ENCODE results near the gene FNBP1. TPM values are rescaled to one million over a fixed set of nuclear protein-coding genes. Genes with fewer than 3 reads are reported as not detected.

Gene FNBP1
- total RNA-seq, 1 experiment from 2014 or later = 30.8 TPM

- peaks cover 7% of the 10 kb centered on the region for H3K36me3 ChIP-seq (ENCODE audit: low read depth, low read length)
- TF ChIP-seq CTCF (conservative IDR thresholded peaks at IDR 0.05; ENCODE audit: low read depth, low read length) (no peak), EZH2 (IDR thresholded peaks at IDR 0.05; ENCODE audit: low read length, unreplicated experiment) (no peak), EZH2phosphoT487 (IDR thresholded peaks at IDR 0.05; ENCODE audit: borderline replicate concordance, low read length) (no peak)
These were observed 45.1 kb upstream of the FNBP1 start for GRCh38 chr9:130088051-130088450.

GRCh38 chr9:130084337-130084736, 41.3 kb upstream of the FNBP1 start:
- H3K36me3 ChIP-seq (ENCODE audit: low read depth, low read length) = peaks cover 7% of the 10 kb centered on the region; the same call in 1 of the 2 replicates
- no peaks in the 10 kb centered on the region for H4K20me1 ChIP-seq (ENCODE audit: low read length)
- H3K4me2 ChIP-seq (ENCODE audit: low read length) = no peak overlapping the region
- POLR2A ChIA-PET (ENCODE audit: unreplicated experiment) = no interaction called here
- BruUV-seq (replicated peaks) = no TSS peak
- H3K9ac ChIP-seq (ENCODE audit: low read length) = no peak overlapping the region
- no peaks in the 10 kb centered on the region for H3K4me1 ChIP-seq (ENCODE audit: insufficient read depth, low read length)
- H3K27ac ChIP-seq (ENCODE audit: low read length) = no peak overlapping the region
- no peak overlapping the region for H2AFZ ChIP-seq (ENCODE audit: low read length)
- TF ChIP-seq EZH2 (IDR thresholded peaks at IDR 0.05; ENCODE audit: low read length, unreplicated experiment) (no peak), EZH2phosphoT487 (IDR thresholded peaks at IDR 0.05; ENCODE audit: borderline replicate concordance, low read length) (no peak), CTCF (conservative IDR thresholded peaks at IDR 0.05; ENCODE audit: low read depth, low read length) (no peak)
- ATAC-seq (no peak), DNase-seq (no peak)
- H3K9me2 ChIP-seq (replicated peaks; ENCODE audit: low read length) = no peaks in the 10 kb centered on the region
- intact Hi-C loops (cut with micrococcal nuclease) = no loop called here
- H3K27me3 ChIP-seq (ENCODE audit: low read length) = no peaks in the 10 kb centered on the region
- H3F3A ChIP-seq (ENCODE audit: low read length, unreplicated experiment) = no peaks in the 10 kb centered on the region
- no peaks in the 10 kb centered on the region for H3K9me3 ChIP-seq (ENCODE audit: low read length)
- CTCF ChIA-PET = no interaction called here
- no peak overlapping the region for H3K4me3 ChIP-seq (ENCODE audit: low read length)
- no peaks in the 10 kb centered on the region for H3K79me2 ChIP-seq (ENCODE audit: low read length)

More at GRCh38 chr9:130088051-130088450, 45.1 kb upstream of the FNBP1 start:
- Histone ChIP-seq H3F3A (ENCODE audit: low read length, unreplicated experiment) (no peaks in the 10 kb centered on the region), H3K9ac (ENCODE audit: low read length) (no peak overlapping the region), H4K20me1 (ENCODE audit: low read length) (no peaks in the 10 kb centered on the region), H3K4me3 (ENCODE audit: low read length) (no peak overlapping the region), H3K9me3 (ENCODE audit: low read length) (no peaks in the 10 kb centered on the region), H3K9me2 (replicated peaks; ENCODE audit: low read length) (no peaks in the 10 kb centered on the region), H3K79me2 (ENCODE audit: low read length) (no peaks in the 10 kb centered on the region), H3K27me3 (ENCODE audit: low read length) (no peaks in the 10 kb centered on the region), H3K4me1 (ENCODE audit: insufficient read depth, low read length) (no peaks in the 10 kb centered on the region), H3K4me2 (ENCODE audit: low read length) (no peak overlapping the region), H3K27ac (ENCODE audit: low read length) (no peak overlapping the region), H2AFZ (ENCODE audit: low read length) (no peak overlapping the region)
- POLR2A ChIA-PET (ENCODE audit: unreplicated experiment) = no interaction called here
- CTCF ChIA-PET = no interaction called here
- intact Hi-C loops (cut with micrococcal nuclease) = no loop called here
- no peak for DNase-seq
- no peak for ATAC-seq
- BruUV-seq (replicated peaks) = no TSS peak

GRCh38 chr9:130078547-130078946, 35.6 kb upstream of the FNBP1 start:
- H3K36me3 ChIP-seq (ENCODE audit: low read depth, low read length) = peaks cover 12% of the 10 kb centered on the region; the same call in 1 of the 2 replicates
- CTCF ChIA-PET = no interaction called here
- H3K4me1 ChIP-seq (ENCODE audit: insufficient read depth, low read length) = no peaks in the 10 kb centered on the region
- H3K27me3 ChIP-seq (ENCODE audit: low read length) = no peaks in the 10 kb centered on the region
- no peak for TF ChIP-seq EZH2phosphoT487 (IDR thresholded peaks at IDR 0.05; ENCODE audit: borderline replicate concordance, low read length)
- TF ChIP-seq CTCF (conservative IDR thresholded peaks at IDR 0.05; ENCODE audit: low read depth, low read length) = no peak
- no peak for TF ChIP-seq EZH2 (IDR thresholded peaks at IDR 0.05; ENCODE audit: low read length, unreplicated experiment)
- ATAC-seq (no peak), DNase-seq (no peak)
- H3K9me2 ChIP-seq (replicated peaks; ENCODE audit: low read length) = no peaks in the 10 kb centered on the region
- no peak overlapping the region for H3K4me3 ChIP-seq (ENCODE audit: low read length)
- no peak overlapping the region for H3K27ac ChIP-seq (ENCODE audit: low read length)
- H3K79me2 ChIP-seq (ENCODE audit: low read length) = peaks cover 10% of the 10 kb centered on the region; the same call in 1 of the 2 replicates
- intact Hi-C loops (cut with micrococcal nuclease) = no loop called here
- H3K4me2 ChIP-seq (ENCODE audit: low read length) = no peak overlapping the region
- no peak overlapping the region for H3K9ac ChIP-seq (ENCODE audit: low read length)
- no TSS peak for BruUV-seq (replicated peaks)
- POLR2A ChIA-PET (ENCODE audit: unreplicated experiment) = no interaction called here
- H2AFZ ChIP-seq (ENCODE audit: low read length) = no peak overlapping the region
- no peaks in the 10 kb centered on the region for H4K20me1 ChIP-seq (ENCODE audit: low read length)
- H3K9me3 ChIP-seq (ENCODE audit: low read length) = no peaks in the 10 kb centered on the region
- no peaks in the 10 kb centered on the region for H3F3A ChIP-seq (ENCODE audit: low read length, unreplicated experiment)
